HUES6 (cell line): Measurements from ENCODE around the gene CLDN4.
"Not testable (repeated sequence)": the region's sequence is repeated elsewhere in the genome, so short reads cannot be mapped to it uniquely, and the experiment has no call there.

Experiments used
- H3K27ac ChIP-seq: 2 replicates; pipeline ENCODE4 v1.7.0; 2013; ENCODE audit warnings: low read depth, mild to moderate bottlenecking, low read length, inconsistent platforms
- H3K27me3 ChIP-seq: 2 replicates; pipeline ENCODE4 v1.6.1; 2013; ENCODE audit warnings: low read length; ENCODE audit not compliant: control insufficient read depth, insufficient read depth
- H3K36me3 ChIP-seq: 2 replicates; pipeline ENCODE4 v1.6.1; 2013; ENCODE audit warnings: low read length; ENCODE audit not compliant: control insufficient read depth, insufficient read depth
- H3K4me1 ChIP-seq: 2 replicates; pipeline ENCODE4 v1.6.1; 2013; ENCODE audit warnings: low read length; ENCODE audit not compliant: control insufficient read depth, insufficient read depth
- H3K4me3 ChIP-seq: 2 replicates; pipeline ENCODE4 v1.5.1; 2013; ENCODE audit warnings: low read depth, low read length
- H3K9ac ChIP-seq: one replicate; pipeline ENCODE4 v1.6.1; 2013; ENCODE audit warnings: mild to moderate bottlenecking, low read length
- H3K9me3 ChIP-seq: 2 replicates; pipeline ENCODE4 v1.6.1; 2013; ENCODE audit warnings: low read depth, low read length; ENCODE audit not compliant: control insufficient read depth, insufficient read depth

CLDN4 gene

GRCh38 chr7:73845701-73846195 is 15.0 kb downstream of the CLDN4 start:
- not testable (repeated sequence) for H3K27me3 ChIP-seq, H3K27ac ChIP-seq, H3K9me3 ChIP-seq, H3K36me3 ChIP-seq, H3K4me3 ChIP-seq, H3K9ac ChIP-seq
- H3K4me1 ChIP-seq, result peaks cover 11% of the 10 kb centered on the region; the same call in 1 of the 2 replicates

GRCh38 chr7:73847941-73848723 is 17.3 kb downstream of the CLDN4 start:
- Histone ChIP-seq H3K4me3 (no peak overlapping the region), H3K36me3 (no peaks in the 10 kb centered on the region), H3K9me3 (peaks cover 7% of the 10 kb centered on the region; the same call in 1 of the 2 replicates), H3K9ac (no peak overlapping the region), H3K27ac (no peak overlapping the region), H3K4me1 (peaks cover 28% of the 10 kb centered on the region; the same call in 1 of the 2 replicates), H3K27me3 (no peaks in the 10 kb centered on the region)

- H3K27me3 ChIP-seq, result no peaks in the 10 kb centered on the region
- H3K9ac ChIP-seq, result no peak overlapping the region
- H3K27ac ChIP-seq, result no peak overlapping the region
- no peaks in the 10 kb centered on the region for H3K36me3 ChIP-seq
- H3K9me3 ChIP-seq, result peaks cover 7% of the 10 kb centered on the region; the same call in 1 of the 2 replicates
- no peak overlapping the region for H3K4me3 ChIP-seq
- peaks cover 20% of the 10 kb centered on the region; the same call in 1 of the 2 replicates for H3K4me1 ChIP-seq
Observed at GRCh38 chr7:73850781-73851207, 20.0 kb downstream of the CLDN4 start.

- H3K4me1 ChIP-seq, result peaks cover 18% of the 10 kb centered on the region; the same call in 1 of the 2 replicates
- peaks cover 7% of the 10 kb centered on the region; the same call in 1 of the 2 replicates for H3K9me3 ChIP-seq
- no peak overlapping the region for H3K27ac ChIP-seq
- no peaks in the 10 kb centered on the region for H3K36me3 ChIP-seq
- no peak overlapping the region for H3K4me3 ChIP-seq
- H3K27me3 ChIP-seq, result peaks cover 2% of the 10 kb centered on the region; the same call in 1 of the 2 replicates
- peak overlapping the region; percentile 32 for H3K9ac ChIP-seq
Observed at GRCh38 chr7:73851410-73852338, 20.9 kb downstream of the CLDN4 start.

- H3K27ac ChIP-seq, result no peak overlapping the region
- peaks cover 18% of the 10 kb centered on the region; the same call in 1 of the 2 replicates for H3K4me1 ChIP-seq
- peaks cover 8% of the 10 kb centered on the region; the same call in 1 of the 2 replicates for H3K27me3 ChIP-seq
- H3K9me3 ChIP-seq, result peaks cover 7% of the 10 kb centered on the region; the same call in 1 of the 2 replicates
- no peak overlapping the region for H3K4me3 ChIP-seq
- H3K9ac ChIP-seq, result no peak overlapping the region
- H3K36me3 ChIP-seq, result no peaks in the 10 kb centered on the region
Observed at GRCh38 chr7:73852500-73852899, 21.7 kb downstream of the CLDN4 start.

- Histone ChIP-seq H3K36me3 (no peaks in the 10 kb centered on the region), H3K27ac (no peak overlapping the region), H3K27me3 (peaks cover 8% of the 10 kb centered on the region; the same call in 1 of the 2 replicates), H3K9ac (no peak overlapping the region), H3K4me3 (no peak overlapping the region), H3K9me3 (0 out of 2 replicates have a peak, but pooled peaks cover 3% of the 10 kb centered on the region), H3K4me1 (peaks cover 4% of the 10 kb centered on the region; the same call in 1 of the 2 replicates)
Observed at GRCh38 chr7:73856941-73857340, 26.1 kb downstream of the CLDN4 start.

GRCh38 chr7:73858807-73859206 is 28.0 kb downstream of the CLDN4 start:
- H3K27me3 ChIP-seq, result peaks cover 8% of the 10 kb centered on the region; the same call in 1 of the 2 replicates
- H3K4me1 ChIP-seq, result no peaks in the 10 kb centered on the region
- H3K27ac ChIP-seq, result no peak overlapping the region
- no peaks in the 10 kb centered on the region for H3K36me3 ChIP-seq
- H3K4me3 ChIP-seq, result no peak overlapping the region
- H3K9ac ChIP-seq, result no peak overlapping the region
- H3K9me3 ChIP-seq, result 0 out of 2 replicates have a peak, but pooled peaks cover 3% of the 10 kb centered on the region

GRCh38 chr7:73860859-73861258 is 30.1 kb downstream of the CLDN4 start, which contains the start of gene TMEM270:
Gene TMEM270, plus strand, starts transcription at chr7:73861159. Its CDS starts 36 bp downstream, at chr7:73861195.
- H3K27me3 ChIP-seq, result peaks cover 8% of the 10 kb centered on the region; the same call in 1 of the 2 replicates
- no peak within 1 kb of the TSS for H3K27ac ChIP-seq
- H3K9me3 ChIP-seq, result 0 out of 2 replicates have a peak, but pooled peaks cover 3% of the 10 kb centered on the region
- no peaks in the 10 kb centered on the region for H3K36me3 ChIP-seq
- no peak within 1 kb of the TSS for H3K9ac ChIP-seq
- no peaks in the 10 kb centered on the region for H3K4me1 ChIP-seq
- no peak within 1 kb of the TSS for H3K4me3 ChIP-seq

- peaks cover 8% of the 10 kb centered on the region; the same call in 1 of the 2 replicates for H3K27me3 ChIP-seq
- H3K27ac ChIP-seq, result no peak overlapping the region
- no peaks in the 10 kb centered on the region for H3K36me3 ChIP-seq
- H3K4me3 ChIP-seq, result no peak overlapping the region
- H3K9me3 ChIP-seq, result 0 out of 2 replicates have a peak, but pooled peaks cover 3% of the 10 kb centered on the region
- no peak overlapping the region for H3K9ac ChIP-seq
- H3K4me1 ChIP-seq, result no peaks in the 10 kb centered on the region
Observed at GRCh38 chr7:73861305-73861704, 30.5 kb downstream of the CLDN4 start.

- Histone ChIP-seq H3K9ac (no peak overlapping the region), H3K4me1 (peaks cover 11% of the 10 kb centered on the region), H3K36me3 (no peaks in the 10 kb centered on the region), H3K27ac (no peak overlapping the region), H3K4me3 (no peak overlapping the region), H3K27me3 (no peaks in the 10 kb centered on the region), H3K9me3 (no peaks in the 10 kb centered on the region)
Observed at GRCh38 chr7:73864981-73865711, 34.4 kb downstream of the CLDN4 start.
